D721Med (cell line): ENCODE results near the gene SLC16A8.
"Not testable (repeated sequence)": the region's sequence is repeated elsewhere in the genome, so short reads cannot be mapped to it uniquely, and the experiment has no call there.

Experiments
- DNase-seq: peaks from one replicate; pipeline ENCODE4 v3.0.0; 2011; ENCODE audit warnings: low spot score; ENCODE audit not compliant: insufficient read length
- FAIRE-seq: peaks from 2 replicates; lab custom pipeline; 2011; peaks lifted over from hg19 to GRCh38; lab: Jason Lieb, UNC
- TF ChIP-seq, protein P1 (sequence below): IDR thresholded peaks from 2 replicates; pipeline ENCODE4 v1.5.1; 2012; ENCODE audit warnings: mild to moderate bottlenecking, control low read depth; ENCODE audit not compliant: insufficient read depth; ENCODE audit errors: missing control alignments

Gene SLC16A8

DNA sequence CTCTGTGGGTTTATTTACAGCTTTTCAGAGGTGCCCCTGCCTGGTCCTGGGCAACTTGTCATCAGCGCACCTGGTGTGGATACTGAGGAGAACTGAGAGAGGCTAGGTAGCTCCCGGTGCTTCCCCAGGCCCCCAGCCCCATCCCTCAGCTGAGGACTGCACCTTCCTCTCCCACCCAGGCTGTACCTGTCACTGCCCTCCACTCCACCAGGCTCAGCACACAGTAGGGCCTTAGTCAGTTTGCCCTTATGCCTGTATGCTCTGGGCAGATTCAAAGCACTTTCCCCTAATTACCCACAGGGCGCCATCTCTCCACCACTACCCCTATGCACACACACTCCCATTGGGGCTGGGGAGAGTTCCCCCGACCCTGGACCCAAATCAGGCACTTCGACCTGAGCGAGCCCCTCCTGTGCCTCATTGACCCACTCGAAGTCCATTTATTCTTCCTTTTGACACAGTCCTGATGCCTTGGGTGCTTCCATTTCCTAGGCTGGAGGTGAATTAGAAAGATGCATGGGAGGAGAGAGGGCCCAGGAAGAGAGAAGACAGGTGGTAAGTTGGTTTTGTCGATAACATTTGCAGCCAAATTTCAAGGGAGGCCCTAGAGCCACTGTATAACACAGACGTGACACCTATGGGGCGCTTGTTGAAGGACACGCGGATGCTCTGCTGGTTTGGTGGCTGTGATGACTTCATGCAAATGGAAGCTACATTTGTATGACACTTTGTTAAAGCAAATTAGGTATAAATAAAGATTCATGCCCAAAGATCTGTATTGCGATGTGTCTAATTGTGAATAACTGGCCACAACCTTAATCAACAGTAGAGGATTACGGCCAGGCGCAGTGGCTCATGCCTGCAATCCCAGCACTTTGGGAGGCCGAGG, 40.6 kb downstream of the SLC16A8 start:
- DNase-seq = no peak
- TF ChIP-seq, protein P1, sequence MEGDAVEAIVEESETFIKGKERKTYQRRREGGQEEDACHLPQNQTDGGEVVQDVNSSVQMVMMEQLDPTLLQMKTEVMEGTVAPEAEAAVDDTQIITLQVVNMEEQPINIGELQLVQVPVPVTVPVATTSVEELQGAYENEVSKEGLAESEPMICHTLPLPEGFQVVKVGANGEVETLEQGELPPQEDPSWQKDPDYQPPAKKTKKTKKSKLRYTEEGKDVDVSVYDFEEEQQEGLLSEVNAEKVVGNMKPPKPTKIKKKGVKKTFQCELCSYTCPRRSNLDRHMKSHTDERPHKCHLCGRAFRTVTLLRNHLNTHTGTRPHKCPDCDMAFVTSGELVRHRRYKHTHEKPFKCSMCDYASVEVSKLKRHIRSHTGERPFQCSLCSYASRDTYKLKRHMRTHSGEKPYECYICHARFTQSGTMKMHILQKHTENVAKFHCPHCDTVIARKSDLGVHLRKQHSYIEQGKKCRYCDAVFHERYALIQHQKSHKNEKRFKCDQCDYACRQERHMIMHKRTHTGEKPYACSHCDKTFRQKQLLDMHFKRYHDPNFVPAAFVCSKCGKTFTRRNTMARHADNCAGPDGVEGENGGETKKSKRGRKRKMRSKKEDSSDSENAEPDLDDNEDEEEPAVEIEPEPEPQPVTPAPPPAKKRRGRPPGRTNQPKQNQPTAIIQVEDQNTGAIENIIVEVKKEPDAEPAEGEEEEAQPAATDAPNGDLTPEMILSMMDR = no peak
- FAIRE-seq = no peak

DNA sequence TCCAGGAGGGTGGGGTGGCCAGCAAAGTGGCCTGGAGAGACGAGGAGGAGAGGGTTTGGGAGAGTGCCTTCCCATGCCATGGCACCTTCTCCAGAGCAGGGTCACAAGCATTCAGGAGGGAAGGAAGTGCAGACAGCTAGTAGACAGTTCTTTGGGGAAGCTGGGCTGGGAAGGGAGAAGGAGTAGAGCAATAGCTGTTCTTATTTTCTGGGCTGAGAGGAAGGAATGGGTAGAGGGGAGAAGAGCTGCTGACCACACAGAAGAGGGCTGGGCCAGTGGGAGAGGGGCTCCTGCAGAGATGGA, 41.5 kb downstream of the SLC16A8 start:
- TF ChIP-seq, protein P1 = no peak
- no peak for FAIRE-seq
- DNase-seq = no peak

DNA sequence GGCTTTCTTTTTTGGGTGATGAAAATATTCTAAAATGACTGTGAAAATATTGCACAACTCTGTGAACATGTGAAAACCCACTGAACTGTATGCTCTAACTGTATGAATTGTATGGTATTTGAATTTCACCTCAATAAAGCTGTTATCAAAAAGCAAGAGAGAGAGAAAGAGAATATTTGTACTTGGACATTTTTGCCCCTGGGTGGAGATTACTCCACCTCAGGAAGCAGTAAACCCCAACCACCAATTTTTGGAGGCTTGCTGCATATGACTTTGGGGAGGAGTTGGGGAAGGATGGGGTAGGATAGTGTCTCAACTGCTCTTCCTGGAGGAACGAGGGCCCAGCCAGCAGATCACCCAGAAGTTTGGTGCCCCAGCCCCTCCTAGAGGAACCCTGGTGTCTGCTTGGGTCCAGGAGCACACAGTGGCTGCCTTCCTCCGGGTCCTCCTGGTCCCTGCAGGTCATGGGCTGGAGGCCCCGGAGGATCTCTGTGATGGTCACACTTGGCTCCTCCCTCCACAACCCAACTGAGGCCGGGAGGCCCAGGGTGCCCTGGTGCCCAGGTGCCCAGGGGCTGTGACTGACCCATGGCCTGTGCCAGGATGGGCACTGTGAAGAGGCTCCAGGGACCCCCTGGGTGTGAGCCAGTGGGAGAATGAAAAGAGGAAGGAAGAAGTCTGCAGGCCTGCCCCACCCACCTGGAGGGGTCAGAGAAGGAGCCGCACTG, 42.1 kb downstream of the SLC16A8 start:
- DNase-seq = no peak
- TF ChIP-seq, protein P1 = no peak
- FAIRE-seq = no peak

DNA sequence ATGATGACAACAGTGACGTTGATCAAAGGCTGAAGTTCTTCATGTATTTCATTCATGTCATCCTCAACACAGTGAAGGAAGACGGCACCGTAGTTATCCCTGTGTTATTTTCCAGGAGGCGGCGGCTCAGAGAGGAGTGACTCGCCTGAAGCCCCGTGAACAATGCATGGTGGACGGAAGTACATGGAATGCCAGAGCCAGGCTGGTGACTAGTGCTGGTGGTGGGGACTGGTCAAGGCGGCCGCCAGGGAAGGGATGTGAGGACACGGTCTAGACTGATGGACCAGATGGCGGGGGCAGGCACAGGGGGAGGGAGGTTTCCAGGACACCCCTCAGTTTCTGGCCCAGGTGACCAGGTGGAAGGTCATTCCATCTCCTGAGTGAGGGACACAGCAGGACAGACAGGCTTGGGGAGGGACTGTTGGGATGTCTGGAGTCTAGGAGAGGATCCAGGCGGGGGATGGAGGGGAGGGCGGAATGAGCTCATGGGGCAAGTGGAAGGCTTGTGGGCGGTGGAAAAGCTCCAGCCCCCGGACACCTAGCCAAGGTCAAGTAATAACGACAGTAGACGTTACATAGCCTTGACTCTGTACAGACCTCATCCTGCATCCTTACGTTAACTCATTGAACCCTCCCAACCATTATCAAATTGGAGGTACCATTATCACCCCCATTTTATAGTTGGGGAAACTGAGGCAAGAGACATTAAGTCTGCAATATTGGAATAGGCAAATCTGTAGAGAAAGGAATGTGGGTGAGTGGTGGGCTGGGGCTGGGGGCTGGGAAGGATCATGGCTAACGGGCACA, 42.8 kb downstream of the SLC16A8 start:
- DNase-seq (no peak), FAIRE-seq (no peak)
- TF ChIP-seq, protein P1 = no peak

DNA sequence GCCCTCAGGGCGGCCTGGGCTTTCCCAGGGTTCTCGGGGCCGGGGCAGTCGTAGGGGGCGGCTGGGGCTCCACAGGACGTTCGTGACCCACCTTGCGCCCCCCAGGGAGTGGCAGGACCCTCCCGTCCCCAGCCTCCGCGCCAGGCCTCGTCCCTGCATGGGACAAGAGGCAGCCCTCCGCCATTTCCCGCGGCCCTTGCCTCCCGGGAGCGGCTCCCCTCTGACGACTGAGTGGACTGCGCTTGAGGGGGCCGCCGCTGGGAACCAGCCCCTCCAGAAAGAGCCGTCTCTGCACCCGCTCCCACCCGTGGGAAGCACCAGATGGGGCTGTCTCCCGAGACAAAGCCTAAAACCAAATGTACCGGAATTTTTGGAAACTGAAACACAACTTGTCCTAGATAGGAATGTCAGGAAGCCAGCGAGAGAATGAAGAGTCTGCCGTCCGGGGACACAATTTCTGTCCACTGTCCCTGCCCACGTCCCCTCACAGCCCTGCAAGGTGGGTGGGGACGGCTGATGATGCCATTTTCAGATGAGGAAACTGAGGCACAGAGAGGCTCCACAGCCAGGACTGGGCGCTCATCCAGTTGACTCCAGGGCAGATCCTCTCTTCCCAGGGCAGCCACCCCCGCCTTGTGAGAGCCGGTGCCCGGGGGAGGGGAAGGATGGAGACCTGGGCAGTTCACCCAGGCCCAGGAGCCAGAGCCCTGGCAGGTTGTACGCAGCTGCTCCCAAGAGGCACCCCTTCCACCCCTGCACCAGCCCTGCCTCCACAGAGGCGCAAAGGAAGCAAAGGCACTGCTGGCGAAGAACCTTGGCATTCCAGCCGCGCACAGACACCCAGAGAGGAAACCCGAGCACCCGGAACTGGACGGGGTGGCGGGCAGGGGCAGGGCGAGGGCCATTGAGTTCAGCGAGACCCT, 44.8 kb downstream of the SLC16A8 start:
- DNase-seq (no peak), FAIRE-seq (no peak)
- TF ChIP-seq, protein P1 = no peak

DNA sequence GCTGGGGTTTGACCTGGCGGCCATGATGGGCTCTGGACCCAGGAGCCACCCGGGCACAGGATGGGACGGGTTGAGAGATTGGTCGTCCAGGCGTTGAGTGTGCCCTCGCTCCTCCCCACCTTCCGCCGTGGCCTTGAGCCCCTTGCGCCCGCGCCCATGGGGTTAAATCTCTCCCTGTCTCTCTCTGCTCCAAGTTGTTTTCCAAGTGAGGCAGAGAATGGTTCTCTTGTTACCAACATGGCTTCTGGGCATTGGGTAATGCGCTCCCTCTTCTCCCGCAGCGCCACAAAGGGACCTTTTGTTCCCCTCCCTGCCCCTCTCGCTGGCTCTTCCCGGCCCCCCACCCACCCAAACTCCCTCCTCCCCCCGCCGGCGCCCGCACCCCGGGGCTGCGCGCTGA, 45.6 kb downstream of the SLC16A8 start:
- DNase-seq = no peak
- FAIRE-seq = no peak
- TF ChIP-seq, protein P1 = no peak

DNA sequence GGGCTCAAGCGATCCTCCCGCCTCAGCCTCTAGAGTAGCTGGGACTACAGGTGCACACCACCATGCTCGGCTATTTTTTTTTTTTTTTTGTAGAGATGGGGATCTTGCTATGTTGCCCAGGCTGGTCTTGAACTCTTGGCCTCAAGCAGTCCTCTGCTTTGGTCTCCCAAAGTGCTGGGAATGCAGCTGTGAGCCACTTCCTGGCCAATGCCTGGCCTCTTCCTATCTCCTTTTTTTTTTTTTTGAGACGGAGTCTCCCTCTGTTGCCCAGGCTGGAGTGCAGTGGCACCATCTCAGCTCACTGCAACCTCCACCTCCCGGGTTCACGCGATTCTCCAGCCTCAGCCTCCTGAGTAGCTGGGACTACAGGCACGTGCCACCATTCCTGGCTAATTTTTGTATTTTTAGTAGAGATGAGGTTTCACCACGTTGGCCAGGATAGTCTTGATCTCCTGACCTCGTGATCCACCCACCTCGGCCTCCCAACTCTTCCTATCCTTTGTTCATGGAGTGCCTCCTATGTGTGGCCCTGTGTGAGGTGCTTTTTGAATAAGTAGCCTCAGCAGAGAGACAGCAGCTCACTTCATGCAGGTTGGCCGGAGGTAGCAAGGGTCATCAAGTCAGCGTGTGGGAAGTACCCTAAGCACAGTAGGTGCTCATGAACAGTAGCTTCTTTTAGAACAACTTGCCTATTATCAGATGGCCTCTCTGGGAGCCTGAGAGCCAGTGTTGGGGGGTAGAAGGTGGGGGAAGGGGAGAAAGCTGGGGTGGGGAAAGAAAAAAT, 46.4 kb downstream of the SLC16A8 start:
- not testable (repeated sequence) for FAIRE-seq, DNase-seq
